ENCODE measurements around the gene TPST1.
"Not testable (repeated sequence)": the region's sequence is repeated elsewhere in the genome, so short reads cannot be mapped to it uniquely, and the experiment has no call there.

Gene TPST1

DNA sequence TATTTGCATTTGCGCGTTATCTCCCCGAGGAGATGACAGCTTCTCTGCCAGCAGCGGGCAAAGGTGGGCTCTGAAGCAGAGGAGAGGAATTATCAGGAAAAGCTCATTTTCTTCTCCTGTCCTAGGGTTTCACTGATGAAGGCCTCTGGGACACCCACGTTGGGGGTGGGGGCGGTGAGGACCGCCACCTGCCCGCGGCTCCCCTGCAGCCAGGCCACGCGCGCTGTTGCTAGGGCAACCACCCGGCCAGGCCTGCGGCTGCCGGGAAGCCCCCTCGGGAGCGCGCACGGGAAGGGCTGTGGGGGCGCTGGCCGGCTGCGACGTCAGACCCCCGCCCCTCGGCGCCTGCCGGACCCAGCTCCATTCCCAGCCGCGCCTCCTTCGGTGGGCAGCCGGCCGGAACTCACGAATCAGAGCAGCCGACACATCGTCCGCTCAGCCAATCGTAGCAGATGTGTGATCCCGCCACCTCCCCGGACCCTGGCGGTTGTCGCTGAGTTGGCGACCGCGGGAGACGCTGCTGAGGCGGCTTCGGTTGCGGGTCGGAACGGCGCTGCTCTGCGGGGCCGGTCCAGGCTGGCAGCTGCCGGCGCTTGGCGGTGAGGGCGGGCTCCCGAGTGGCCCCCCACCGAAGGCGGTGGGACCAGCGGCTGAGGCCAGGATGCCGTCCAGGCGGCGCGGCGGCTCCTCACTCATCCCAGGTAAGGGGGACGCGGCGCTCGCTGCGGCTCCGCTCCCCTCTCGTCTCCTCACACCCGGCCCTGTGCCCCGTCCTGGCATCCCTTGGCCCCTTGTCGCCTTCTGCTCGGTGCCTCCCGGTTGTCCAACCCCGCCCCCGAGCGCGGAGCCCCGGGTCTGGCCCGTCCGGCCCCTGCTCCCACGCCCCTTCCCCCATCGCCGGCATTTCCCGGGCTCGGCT, at the start of gene TPST1:
TSS of gene TPST1 (plus strand) at position 513 of the 919 bp plus-strand sequence. CDS start 35,092 bp downstream, outside the sequence.
- DNase-seq = peak; percentile 89

GRCh38 chr7:66156035-66156434, 49.1 kb upstream of the TPST1 start:
- DNase-seq = not testable (repeated sequence)

DNA sequence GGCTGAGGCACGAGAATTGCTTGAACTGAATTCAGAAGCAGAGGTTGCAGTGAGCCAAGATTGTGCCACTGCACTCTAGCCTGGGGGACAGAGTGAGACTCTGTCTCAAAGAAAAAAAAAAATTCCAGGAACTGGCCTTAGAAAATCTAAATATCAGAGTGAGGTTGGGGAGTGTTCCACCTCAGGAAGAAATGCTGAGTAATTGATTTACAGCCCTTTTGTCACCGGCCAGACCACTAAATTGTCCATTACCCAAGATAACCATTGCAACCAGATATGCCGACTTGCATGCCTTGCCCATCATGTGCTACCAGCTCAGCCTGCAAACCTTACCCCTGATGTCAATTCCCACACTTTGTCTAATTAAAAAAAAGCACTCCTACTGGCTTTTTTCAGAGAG, 48.1 kb upstream of the TPST1 start:
- no peak for DNase-seq

GRCh38 chr7:66162622-66163021, 42.5 kb upstream of the TPST1 start:
- no peak for DNase-seq

GRCh38 chr7:66163186-66163610, 41.9 kb upstream of the TPST1 start:
- DNase-seq = no peak

GRCh38 chr7:66164356-66164755, 40.8 kb upstream of the TPST1 start:
- DNase-seq = no peak

DNA sequence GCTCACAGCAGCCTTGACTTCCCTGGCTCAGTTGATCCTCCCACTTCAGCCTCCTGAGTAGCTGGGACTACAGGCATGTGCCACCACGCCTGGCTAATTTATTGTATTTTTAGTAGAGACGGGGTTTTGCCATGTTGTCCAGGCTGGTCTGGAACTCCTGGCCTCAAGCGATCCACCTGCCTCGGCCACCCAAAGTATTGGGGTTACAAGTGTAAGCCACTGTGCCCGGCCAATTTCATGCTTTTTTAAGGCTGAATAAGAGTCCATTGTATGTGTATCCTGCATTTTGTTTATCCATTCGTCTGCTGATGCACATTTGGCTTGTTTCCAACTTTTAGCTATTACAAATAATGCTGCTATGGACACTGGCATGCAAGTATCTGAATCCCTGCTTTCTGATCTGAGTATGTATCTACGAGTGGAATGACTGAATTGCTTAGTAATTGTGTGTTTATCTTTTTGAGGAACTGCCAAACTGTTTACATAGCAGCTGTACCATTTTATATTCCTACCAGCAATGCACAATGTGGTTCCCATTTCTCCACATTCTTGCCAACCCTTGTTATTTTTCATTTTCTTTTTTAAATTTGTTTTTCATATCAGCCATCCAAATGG, 37.3 kb upstream of the TPST1 start:
- DNase-seq = peak; percentile 80

DNA sequence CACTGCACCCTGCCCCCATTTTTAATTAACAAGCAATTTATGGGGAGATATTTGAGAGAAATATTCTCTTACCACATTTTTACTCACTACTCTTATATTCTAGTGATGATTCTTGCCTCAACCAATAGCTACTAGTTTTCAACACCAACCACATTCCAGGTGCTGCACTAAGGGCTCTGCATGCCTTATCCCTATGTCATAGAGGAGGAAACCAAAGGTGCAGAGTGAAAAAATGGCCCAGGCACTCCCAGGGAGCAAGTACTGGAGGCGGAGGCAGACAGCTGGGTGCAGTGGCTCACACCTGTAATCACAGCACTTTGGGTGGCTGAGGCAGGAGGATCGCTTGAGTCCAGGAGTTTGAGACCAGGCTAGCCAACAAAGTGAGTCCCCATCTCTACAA, 35.5 kb upstream of the TPST1 start:
- no peak for DNase-seq

DNA sequence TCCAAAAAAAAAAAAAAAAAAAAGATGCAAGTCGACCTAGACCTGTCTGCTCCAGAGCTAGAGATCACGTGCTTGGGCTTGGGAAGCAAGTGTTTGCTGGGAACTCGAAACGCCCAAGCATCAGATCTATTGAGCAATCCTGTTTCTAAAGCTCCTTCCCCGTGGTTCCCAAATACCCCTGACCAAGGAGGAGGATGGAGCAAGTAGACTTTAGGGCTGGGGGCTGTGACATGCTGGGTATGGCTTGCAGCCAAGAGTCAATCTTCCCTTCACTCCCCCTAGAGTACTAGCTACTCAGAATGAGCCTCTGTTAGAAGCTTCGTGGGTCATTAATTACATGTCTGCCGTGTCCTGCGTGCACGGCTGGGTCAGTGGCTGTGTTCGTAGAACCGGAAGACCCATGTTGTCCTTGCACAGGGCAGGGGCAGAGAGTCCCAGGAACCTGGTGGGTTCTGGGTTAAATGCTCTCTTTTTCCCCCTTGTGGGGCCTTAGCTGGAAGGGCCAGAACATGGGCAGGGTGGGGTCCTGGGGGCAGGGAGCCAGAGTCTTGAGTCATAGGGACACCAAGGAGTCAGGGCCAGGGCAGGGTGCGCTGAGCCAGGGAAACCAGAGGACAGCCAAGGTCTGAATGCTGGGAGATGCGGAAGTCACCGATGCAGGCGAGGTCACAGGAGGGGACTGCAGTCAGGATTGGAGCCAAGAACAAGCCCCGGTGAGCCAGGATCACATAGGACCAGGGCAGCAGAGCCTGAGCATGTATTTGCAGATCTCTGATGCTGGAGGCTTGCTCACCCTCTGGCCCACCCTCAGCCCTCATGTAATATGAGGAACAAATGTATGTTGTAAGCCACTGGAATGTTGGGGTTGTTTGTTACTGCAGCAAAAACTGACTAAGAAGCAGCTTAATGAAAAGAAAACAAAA, 34.6 kb upstream of the TPST1 start:
- DNase-seq = peak; percentile 30

GRCh38 chr7:66172536-66173401, 32.4 kb upstream of the TPST1 start:
- DNase-seq = not testable (repeated sequence)

DNA sequence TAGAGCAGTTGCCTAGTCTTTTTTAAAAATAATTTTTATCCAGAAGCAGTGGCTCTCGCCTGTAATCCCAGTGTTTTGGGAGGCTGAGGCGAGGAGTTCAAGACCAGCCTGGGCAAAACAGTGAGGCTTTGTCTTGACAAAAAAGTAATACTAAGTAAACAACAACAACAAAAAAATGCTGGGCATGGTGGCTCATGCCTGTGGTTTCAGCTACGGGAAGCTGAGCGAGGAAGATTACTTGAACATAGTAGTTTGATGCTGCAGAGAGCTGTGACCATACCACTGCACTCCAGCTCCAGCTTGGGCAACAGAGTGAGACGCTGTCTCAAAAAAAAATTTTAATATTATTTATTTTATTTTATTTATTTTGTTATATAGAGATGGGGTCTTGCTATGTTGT, 31.3 kb upstream of the TPST1 start:
- no peak for DNase-seq

- not testable (repeated sequence) for DNase-seq
Observed at GRCh38 chr7:66175006-66175405, 30.1 kb upstream of the TPST1 start.

DNA sequence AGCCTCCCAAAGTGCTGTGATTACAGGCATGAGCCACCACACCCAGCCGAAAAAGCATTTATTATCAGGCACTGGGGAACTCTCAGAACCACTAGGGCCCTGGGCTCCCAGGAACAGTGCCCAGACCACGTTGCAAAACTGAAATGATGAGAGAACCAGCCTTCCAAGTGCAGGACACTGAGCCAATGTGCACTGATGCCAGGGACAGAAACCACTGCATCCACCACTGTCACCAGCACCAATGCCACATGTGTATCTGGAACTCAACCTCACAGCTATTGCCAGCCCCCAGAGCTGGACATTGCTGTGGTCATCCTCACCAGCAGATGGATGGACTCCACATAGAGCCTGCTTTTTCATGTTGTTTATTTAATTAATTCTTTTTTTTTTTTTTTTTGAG, 28.2 kb upstream of the TPST1 start:
- DNase-seq = no peak

GRCh38 chr7:66178258-66178657, 26.9 kb upstream of the TPST1 start:
- DNase-seq = no peak

GRCh38 chr7:66181329-66181728, 23.8 kb upstream of the TPST1 start:
- DNase-seq = no peak

DNA sequence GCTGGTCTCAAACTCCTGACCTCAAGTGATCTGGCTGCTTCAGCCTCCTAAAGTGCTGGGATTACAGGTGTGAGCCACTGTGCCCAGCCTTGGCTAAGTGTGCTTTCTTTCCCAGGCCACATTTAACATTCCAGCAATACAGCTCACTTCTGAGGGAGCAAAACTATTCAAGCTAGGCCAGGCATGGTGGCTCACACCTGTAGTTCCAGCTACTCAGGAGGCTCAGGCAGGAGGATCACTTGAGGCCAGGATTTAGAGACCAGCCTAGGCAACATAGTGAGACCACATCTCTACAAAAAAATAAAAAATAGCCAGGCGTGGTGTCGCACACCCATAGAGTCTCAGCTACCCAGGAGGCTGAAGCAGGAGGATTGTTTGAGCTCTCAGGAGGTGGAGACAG, 23.3 kb upstream of the TPST1 start:
- DNase-seq = no peak

DNA sequence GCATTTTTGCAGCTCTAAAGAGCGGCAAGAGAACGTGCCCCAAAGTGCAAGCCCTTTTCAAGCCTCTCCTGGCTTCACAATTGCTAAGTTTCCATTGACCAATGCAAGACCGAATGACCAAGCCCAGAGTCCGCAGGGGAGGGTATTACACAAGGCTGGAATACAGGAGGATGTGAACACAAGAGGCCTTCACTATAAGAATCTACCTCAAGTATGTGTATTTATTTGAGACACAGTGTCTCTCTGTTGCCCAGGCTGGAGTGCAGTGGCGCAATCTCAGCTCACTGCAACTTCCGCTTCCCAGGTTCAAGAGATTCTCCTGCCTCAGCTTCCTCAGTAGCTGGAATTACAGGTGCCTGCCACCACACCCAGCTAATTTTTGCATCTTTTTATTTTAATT, 22.2 kb upstream of the TPST1 start:
- DNase-seq = no peak

DNA sequence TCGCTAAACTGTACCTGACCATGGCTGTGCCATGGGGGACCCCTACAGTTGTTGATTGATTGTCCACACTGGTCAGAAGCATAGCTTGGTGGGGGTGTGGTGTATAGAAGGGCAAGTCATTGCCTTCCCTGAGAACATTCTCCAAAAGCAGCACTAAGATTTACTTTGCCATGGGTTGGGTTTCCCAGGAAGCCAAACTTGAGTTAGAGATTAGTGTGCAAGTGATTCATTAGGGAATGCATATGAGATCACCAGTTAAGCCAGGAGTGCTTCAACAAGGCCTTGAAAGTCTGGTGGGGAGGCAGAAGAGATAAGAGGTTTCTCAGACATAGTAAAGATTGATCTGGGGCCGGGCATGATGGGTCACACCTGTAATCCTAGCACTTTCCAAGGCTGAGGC, 21.4 kb upstream of the TPST1 start:
- DNase-seq = peak; percentile 82

DNA sequence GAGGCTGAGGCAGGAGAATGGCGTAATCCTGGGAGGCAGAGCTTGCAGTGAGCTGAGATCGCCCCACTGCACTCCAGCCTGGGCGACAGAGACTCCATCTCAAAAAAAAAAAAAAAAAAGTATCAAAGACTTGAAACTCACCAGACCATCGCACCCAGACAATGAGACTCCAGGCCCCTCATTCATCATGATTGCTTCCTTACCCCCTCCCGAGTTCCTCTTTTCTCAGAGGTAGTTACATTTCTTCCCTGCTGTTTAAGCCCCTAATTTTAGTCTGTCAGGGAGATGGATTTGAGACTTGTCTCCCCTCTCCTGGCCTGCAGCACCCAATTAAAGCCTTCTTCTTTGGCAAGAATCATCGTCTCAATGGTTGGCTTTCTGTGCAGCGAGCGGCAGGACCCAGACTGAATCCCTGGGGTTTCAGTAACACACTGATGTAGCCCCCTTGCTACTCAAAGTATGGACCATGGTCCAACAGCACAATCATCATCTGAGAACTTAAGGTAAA, 19.4 kb upstream of the TPST1 start:
- no peak for DNase-seq

DNA sequence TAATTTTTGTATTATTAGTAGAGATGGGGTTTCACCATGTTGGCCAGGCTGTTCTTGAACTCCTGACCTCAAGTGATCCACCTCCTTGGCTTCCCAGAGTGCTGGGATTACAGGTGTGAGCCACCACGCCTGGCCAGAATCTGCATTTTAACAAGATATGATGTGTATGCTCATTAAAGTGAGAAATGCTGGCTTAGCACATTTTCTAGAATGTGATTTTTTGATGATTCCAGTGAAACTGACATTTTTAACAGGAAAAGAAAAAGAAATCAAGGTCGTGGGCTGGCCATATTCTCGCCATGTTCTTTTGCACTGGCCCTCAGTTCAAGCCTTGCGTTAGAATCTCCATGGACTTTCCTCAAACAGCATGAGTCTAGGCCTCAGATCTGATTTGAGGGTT, 18.1 kb upstream of the TPST1 start:
- DNase-seq = no peak

- no peak for DNase-seq
Observed at GRCh38 chr7:66187905-66188304, 17.2 kb upstream of the TPST1 start.

DNA sequence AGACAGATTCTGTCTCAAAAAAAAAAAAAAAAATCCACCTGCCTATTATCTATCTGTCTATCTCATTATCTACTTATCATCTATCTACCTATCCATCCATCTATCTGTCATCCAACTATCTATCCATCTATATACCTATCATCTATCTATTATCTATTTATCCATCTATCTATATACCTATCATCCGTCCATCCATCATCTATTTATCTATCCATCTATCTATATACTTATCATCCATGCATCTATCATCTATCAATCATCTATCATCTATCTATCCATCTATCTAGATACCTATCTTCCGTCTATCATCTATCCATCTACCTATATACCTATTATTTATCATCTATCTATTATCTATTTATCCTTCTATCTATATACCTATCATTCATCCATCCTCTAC, 16.5 kb upstream of the TPST1 start:
- no peak for DNase-seq
